ENCODE results near the gene PANK4. TPM values are rescaled to one million over a fixed set of nuclear protein-coding genes. Genes with fewer than 3 reads are reported as not detected.
A peak's percentile ranks its signal among the peaks of the same experiment; 100 is the strongest.
"Not testable (repeated sequence)": the region's sequence is repeated elsewhere in the genome, so short reads cannot be mapped to it uniquely, and the experiment has no call there.

The PANK4 gene
- total RNA-seq, 6 donors from 2014 or later = 20.7 to 123 (median 36.9) TPM

DNA sequence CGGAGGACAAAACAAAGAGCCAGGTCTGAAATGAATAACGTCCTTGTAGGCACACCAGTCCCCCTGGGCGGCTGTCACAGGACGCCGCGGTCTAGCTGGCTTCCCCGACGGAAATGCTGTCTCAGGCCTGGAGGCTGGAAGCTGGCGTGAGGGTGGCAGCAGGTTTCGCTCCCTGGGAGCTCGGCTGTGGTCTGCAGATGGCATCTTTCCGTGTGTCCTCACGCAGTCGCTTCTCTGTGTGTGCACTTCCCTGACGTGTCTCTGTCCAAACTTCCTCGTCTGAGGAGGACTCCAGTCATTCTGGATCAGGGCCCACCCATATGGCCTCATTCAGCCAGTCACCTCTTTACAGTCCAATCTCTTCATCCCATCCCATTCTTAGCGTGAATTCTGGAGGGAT is 43.9 kb upstream of the PANK4 start:
- H3K9me3 ChIP-seq = peaks cover 0 to 6% (median 2%) of the 10 kb centered on the region in 4 donors
- peak in 1 of 2 donors; percentile 64 for DNase-seq
- peak overlapping the region in 2 of 4 donors; percentile 14 to 46 for H3K27ac ChIP-seq
- peaks cover 0 to under 1% (median under 1%) of the 10 kb centered on the region in 4 donors for H3K4me1 ChIP-seq
- ATAC-seq (ENCODE audit: low FRiP score in 2 of 2) = no peak
- no peaks in the 10 kb centered on the region for H3K36me3 ChIP-seq
- no peak overlapping the region for H3K4me3 ChIP-seq
- H3K27me3 ChIP-seq = no peaks in the 10 kb centered on the region
- 79 to 84% methylated on average over 17 of the region's 17 CpGs for WGBS, 2 donors
- no peak for TF ChIP-seq POLR2A (IDR thresholded peaks at IDR 0.05)
- TF ChIP-seq EP300 (IDR thresholded peaks at IDR 0.05) = no peak
- TF ChIP-seq, protein P1, sequence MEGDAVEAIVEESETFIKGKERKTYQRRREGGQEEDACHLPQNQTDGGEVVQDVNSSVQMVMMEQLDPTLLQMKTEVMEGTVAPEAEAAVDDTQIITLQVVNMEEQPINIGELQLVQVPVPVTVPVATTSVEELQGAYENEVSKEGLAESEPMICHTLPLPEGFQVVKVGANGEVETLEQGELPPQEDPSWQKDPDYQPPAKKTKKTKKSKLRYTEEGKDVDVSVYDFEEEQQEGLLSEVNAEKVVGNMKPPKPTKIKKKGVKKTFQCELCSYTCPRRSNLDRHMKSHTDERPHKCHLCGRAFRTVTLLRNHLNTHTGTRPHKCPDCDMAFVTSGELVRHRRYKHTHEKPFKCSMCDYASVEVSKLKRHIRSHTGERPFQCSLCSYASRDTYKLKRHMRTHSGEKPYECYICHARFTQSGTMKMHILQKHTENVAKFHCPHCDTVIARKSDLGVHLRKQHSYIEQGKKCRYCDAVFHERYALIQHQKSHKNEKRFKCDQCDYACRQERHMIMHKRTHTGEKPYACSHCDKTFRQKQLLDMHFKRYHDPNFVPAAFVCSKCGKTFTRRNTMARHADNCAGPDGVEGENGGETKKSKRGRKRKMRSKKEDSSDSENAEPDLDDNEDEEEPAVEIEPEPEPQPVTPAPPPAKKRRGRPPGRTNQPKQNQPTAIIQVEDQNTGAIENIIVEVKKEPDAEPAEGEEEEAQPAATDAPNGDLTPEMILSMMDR (IDR thresholded peaks at IDR 0.05) = no peak
- TF ChIP-seq POLR2AphosphoS5 (IDR thresholded peaks at IDR 0.05) = no peak

DNA sequence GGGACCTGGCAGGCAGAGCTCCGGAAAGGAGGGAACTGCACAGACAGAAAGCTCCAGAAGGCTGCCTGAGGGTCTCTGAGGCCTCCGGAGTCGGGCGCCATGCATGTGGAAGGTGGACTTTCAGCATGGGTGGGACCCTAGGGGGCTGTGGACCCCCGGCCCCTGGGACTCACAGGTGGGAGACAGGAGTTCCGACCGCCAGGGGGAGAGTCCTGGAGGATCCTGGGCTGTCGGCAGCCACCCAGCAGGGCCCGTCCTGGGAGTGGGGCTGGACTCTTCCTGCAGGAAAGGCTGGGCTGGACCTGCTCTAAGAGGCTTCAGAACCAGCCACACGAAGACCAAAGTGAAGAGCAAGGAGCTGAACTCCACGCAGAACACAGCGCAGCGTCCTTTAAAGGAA is 43.3 kb upstream of the PANK4 start:
- H3K4me3 ChIP-seq; H3K4me1 ChIP-seq; H3K27me3 ChIP-seq; ATAC-seq (ENCODE audit: low FRiP score in 2 of 2); H3K36me3 ChIP-seq; H3K9me3 ChIP-seq: not testable (repeated sequence)
- peak overlapping the region in 1 of 4 donors; percentile 14 for H3K27ac ChIP-seq
- 85 to 88% methylated on average over 9 to 11 of the region's 13 CpGs for whole genome bisulfite sequencing, 2 donors
- DNase-seq = peak in 1 of 2 donors; percentile 49

DNA sequence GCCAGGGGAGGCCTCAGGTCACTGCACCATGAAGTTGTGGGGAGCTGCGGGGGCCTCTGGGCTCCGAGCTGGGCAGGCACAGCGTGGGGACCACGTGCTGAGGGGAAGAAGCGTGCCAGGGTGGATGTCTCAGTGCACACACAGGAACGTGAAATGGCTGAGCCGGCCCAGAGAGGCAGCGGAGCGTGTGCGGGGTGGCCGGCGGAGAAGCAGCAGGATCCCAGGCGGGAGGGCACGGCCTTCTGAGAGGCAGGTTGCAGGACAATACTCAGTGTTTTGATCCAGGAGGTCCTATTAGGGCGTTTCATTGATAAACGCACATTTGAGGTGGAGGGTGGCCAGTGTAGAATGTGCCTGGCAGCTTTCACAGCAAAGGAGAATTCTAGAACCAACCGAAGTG is 42.7 kb upstream of the PANK4 start:
- TF ChIP-seq EP300 (IDR thresholded peaks at IDR 0.05) = no peak
- no peak for TF ChIP-seq POLR2A (IDR thresholded peaks at IDR 0.05)
- TF ChIP-seq POLR2AphosphoS5 (IDR thresholded peaks at IDR 0.05) = no peak
- TF ChIP-seq, protein P1 (IDR thresholded peaks at IDR 0.05) = no peak
- H3K9me3 ChIP-seq = peaks cover 0 to 6% (median 2%) of the 10 kb centered on the region in 4 donors
- peaks cover 0 to 2% (median 0%) of the 10 kb centered on the region in 4 donors for H3K36me3 ChIP-seq
- WGBS, 2 donors = 90 to 94% methylated on average over 12 to 13 of the region's 17 CpGs
- no peak overlapping the region for H3K4me3 ChIP-seq
- H3K4me1 ChIP-seq = peaks cover 0 to 3% (median 0%) of the 10 kb centered on the region in 4 donors
- peak in 1 of 2 donors; percentile 59 for DNase-seq
- H3K27ac ChIP-seq = no peak overlapping the region
- no peaks in the 10 kb centered on the region for H3K27me3 ChIP-seq
- ATAC-seq (ENCODE audit: low FRiP score in 2 of 2) = no peak

DNA sequence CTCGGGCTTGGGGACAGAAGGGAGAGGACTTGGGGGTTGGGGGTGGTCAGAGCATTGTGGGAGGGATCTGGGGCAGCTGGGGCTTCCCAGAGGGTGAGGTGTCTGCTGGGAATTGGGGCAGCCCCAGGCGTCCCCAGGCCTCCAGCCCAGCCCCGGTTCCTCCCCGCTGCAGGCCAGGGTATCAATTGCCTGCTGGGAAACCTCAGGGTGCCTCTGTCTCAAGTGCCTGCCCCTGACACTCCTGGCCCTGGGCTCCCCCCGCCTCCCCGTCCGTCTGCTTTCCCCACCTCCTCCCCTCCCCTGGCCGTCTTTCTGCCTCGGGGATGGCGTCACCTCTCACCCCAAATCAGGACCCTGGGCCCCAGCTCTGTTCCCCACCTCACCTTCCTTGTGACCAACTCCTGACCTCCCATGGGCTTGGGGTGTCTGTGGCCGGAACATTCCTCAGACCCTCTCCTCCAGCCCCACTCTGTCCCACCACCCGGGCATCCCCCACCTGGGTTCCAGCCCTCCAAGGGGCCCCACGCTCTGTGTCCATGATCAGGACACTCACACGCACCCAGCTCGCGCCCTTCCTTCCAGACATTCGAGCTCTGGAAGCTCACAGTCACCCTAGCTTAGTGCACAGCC is 41.9 kb upstream of the PANK4 start:
- not testable (repeated sequence) for H3K27me3 ChIP-seq, H3K4me1 ChIP-seq, H3K4me3 ChIP-seq, H3K27ac ChIP-seq, H3K9me3 ChIP-seq, H3K36me3 ChIP-seq
- ATAC-seq (ENCODE audit: low FRiP score in 2 of 2) (peak in 1 of 2 donors; percentile 39), DNase-seq (peak in 1 of 2 donors; percentile 49)
- WGBS, 2 donors = 31 to 67% methylated on average over 8 to 9 of the region's 17 CpGs

DNA sequence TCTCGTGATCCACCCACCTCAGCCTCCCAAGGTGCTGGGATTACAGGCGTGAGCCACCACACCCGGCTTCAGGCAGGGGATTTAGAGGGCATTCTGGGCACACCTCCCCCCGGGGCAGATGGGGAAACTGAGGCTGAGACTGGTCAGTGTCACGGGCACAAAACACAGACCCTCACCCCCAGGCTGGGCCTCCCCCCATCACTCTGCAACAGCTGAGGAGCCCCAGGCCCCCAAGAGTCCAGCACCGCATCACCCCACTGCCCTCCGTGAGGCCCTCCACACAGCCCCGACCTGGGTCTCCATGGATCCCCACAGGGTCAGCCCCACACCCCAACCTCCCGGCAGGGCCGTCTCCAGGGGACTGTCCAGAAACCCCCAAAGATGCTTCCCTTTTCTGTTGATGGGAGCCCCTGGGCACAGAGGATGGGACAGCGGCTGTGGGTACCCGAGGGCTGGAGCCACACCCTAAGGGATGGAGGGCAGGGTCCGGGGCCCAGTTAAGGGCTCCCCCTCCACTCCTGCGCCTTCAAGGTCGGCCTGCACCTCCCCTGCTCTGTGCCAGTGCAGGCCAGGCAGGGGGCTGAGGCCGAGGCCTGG is 40.8 kb upstream of the PANK4 start:
- Histone ChIP-seq H3K36me3 (peaks cover 0 to 20% (median 16%) of the 10 kb centered on the region in 4 donors), H3K27me3 (no peaks in the 10 kb centered on the region), H3K4me3 (no peak overlapping the region), H3K9me3 (no peaks in the 10 kb centered on the region), H3K4me1 (peaks cover 0 to 3% (median 0%) of the 10 kb centered on the region in 4 donors), H3K27ac (no peak overlapping the region)
- ATAC-seq (ENCODE audit: low FRiP score in 2 of 2) (no peak), DNase-seq (peak in 1 of 2 donors; percentile 58)
- TF ChIP-seq, protein P1 (IDR thresholded peaks at IDR 0.05) = no peak
- TF ChIP-seq POLR2AphosphoS5 (IDR thresholded peaks at IDR 0.05) (no peak), POLR2A (IDR thresholded peaks at IDR 0.05) (no peak), EP300 (IDR thresholded peaks at IDR 0.05) (no peak)
- 86 to 88% methylated on average over 1 to 16 of the region's 16 CpGs for WGBS, 2 donors
